IPS-20b (cell line): ENCODE results near the gene GMIP.
"Not testable (repeated sequence)": the region's sequence is repeated elsewhere in the genome, so short reads cannot be mapped to it uniquely, and the experiment has no call there.

Source experiments
- H3K27ac ChIP-seq: one replicate; pipeline ENCODE4 v1.5.1; 2013; ENCODE audit warnings: low read length
- H3K27me3 ChIP-seq: 2 replicates; pipeline ENCODE4 v1.6.1; 2013; ENCODE audit warnings: mild to moderate bottlenecking, low read length, inconsistent platforms; ENCODE audit not compliant: insufficient read depth
- H3K36me3 ChIP-seq: 2 replicates; pipeline ENCODE4 v1.6.1; 2013; ENCODE audit warnings: low read depth, mild to moderate bottlenecking, inconsistent platforms, low read length, moderate library complexity; ENCODE audit not compliant: insufficient read depth
- H3K4me1 ChIP-seq: 2 replicates; pipeline ENCODE4 v1.6.1; 2013; ENCODE audit warnings: mild to moderate bottlenecking, control low read depth, inconsistent platforms, low read length, moderate library complexity; ENCODE audit not compliant: insufficient read depth
- H3K4me3 ChIP-seq: 2 replicates; pipeline ENCODE4 v1.5.1; 2013; ENCODE audit warnings: mild to moderate bottlenecking, low read length, inconsistent platforms
- H3K9ac ChIP-seq: 2 replicates; pipeline ENCODE4 v1.6.1; 2013; ENCODE audit warnings: low read depth, mild to moderate bottlenecking, inconsistent platforms, low read length, moderate library complexity
- H3K9me3 ChIP-seq: 2 replicates; pipeline ENCODE4 v1.6.1; 2013; ENCODE audit warnings: mild to moderate bottlenecking, low read depth, low read length, inconsistent platforms; ENCODE audit not compliant: insufficient read depth

The GMIP gene

DNA sequence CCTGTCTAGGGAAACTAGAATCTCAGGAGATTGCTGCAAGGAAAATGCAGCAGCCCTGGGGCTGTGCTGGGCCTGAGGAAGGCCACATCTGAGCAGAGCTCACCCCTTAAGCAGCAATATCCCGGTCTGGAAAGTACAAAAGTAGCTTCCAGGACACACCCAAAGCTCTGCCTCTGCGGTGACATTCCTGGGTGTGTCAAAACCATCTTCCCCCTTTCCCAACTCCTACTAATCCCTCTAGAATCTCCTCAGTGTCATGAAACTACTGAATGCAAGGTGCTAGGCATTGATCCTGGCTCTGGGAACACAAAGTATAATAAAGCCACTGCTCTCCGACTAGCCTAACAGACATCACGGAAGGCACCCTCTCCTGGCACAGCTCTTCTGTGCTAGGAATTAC lies 30.0 kb downstream of the GMIP start:
- Histone ChIP-seq H3K9ac (no peak overlapping the region), H3K4me1 (no peaks in the 10 kb centered on the region), H3K27ac (no peak overlapping the region), H3K9me3 (no peaks in the 10 kb centered on the region), H3K4me3 (no peak overlapping the region), H3K27me3 (peaks cover 14% of the 10 kb centered on the region), H3K36me3 (no peaks in the 10 kb centered on the region)

DNA sequence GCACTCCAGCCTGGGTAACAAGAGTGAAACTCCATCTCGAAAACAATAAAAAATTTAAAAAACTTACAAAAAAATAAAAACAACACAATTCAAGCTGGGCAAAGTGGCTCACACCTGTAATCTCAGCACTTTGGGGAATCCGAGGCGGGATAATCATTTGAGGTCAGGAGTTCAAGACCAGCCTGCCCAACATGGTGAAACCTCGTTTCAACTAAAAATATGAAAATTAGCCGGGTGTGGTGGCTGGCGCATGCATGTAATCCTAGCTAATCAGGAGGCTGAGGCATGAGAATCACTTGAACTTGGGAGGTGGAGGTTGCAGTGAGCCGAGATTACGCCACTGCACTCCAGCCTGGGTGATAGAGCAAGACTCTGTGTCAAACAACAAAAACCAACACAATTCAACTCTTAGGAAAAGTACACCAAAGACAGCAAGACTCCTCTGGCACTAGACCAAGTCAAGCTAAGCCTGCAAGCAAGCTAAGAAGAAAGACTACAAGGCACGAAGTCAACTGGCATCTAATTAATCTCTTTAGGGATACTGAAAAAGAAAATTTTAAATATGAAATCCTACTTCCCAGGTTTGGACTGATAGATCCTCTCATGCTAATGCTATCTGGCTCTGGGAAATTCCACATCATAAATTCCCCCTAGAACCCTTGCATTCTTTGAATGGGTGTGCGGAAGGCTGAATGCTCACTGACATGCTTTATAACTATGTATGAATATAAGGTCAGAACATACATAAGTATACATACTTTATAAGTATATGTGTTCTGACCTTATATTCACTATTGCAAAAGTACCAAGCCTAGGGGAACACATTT lies 32.9 kb downstream of the GMIP start:
- H3K4me3 ChIP-seq = no peak overlapping the region
- H3K9me3 ChIP-seq = no peaks in the 10 kb centered on the region

DNA sequence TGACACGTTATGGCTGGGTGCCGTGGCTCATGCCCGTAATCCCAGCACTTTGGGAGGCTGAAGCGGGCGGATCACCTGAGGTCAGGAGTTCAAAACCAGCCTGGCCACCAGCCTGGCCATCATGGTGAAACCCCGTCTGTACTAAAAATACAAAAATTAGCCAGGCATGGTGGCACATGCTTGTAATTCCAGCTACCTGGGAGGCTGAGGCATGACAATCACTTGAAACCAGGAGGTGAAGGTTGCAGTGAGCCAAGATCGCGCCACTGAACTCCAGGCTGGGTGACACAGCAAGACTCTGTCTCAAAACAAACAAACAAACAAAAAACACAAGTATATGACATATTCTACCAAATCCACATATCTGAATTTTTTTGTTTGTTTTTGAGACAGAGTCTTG lies 36.8 kb downstream of the GMIP start:
- not testable (repeated sequence) for H3K4me1 ChIP-seq, H3K9ac ChIP-seq, H3K27me3 ChIP-seq, H3K36me3 ChIP-seq, H3K4me3 ChIP-seq, H3K27ac ChIP-seq, H3K9me3 ChIP-seq

More for the DNA sequence above, 32.9 kb downstream of the GMIP start:
- no peaks in the 10 kb centered on the region for H3K36me3 ChIP-seq
- H3K9ac ChIP-seq = no peak overlapping the region
- H3K4me1 ChIP-seq = no peaks in the 10 kb centered on the region
- H3K27me3 ChIP-seq = no peaks in the 10 kb centered on the region
- H3K27ac ChIP-seq = no peak overlapping the region

DNA sequence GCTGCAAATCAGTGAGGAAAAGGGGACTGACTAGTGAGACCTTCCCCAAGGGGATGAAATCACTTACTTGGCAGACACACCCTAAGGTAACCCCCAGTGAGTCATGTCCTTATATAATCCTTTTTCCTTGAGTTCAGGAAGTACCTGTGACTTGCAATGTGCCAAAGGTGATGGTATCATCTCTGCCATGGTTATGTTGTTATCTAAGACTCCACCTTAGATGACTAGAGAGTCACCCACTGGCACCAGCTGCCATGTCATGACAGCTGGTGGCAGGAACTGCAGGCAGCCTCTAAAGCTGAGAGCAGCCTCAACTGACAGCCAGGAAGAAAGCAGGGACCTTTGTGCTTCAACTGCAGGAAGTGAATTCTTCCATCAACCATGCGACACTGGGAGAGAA lies 37.4 kb downstream of the GMIP start:
- Histone ChIP-seq H3K9ac (no peak overlapping the region), H3K4me1 (peaks cover 8% of the 10 kb centered on the region), H3K4me3 (no peak overlapping the region)

DNA sequence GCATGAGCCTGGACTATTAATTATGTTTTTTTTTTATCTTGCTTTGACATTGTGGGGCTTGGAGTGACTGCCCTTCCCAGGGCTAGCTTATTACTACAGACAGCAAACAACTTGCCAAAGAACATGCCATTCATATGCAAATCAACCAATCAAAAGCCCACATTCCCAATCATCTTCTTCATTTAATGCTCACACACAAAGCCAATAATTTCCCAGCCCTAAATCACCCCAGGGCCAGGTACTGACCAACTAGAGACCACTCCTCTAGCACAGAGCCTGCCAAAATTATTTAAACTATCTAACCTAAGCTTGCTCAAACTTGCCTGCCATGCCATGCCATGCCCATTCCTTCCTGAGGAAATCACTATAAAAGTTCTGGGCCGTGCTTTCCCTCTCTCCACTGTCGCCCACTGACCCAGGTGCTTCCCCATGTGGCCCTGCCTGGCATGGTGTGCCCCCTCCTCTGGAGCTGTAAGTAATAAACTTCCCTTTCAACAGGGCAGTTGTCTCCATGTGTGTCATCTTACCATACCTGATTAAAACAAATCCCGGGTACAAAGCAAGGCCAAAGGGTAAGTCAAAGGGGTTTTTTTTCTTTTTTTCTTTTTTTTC lies 40.6 kb downstream of the GMIP start:
- Histone ChIP-seq H3K27me3 (no peaks in the 10 kb centered on the region), H3K4me1 (peaks cover 8% of the 10 kb centered on the region), H3K27ac (no peak overlapping the region), H3K9ac (no peak overlapping the region), H3K9me3 (no peaks in the 10 kb centered on the region), H3K4me3 (no peak overlapping the region), H3K36me3 (no peaks in the 10 kb centered on the region)

More for the DNA sequence above, 37.4 kb downstream of the GMIP start:
- Histone ChIP-seq H3K9me3 (no peaks in the 10 kb centered on the region), H3K36me3 (no peaks in the 10 kb centered on the region), H3K27ac (no peak overlapping the region), H3K27me3 (no peaks in the 10 kb centered on the region)

DNA sequence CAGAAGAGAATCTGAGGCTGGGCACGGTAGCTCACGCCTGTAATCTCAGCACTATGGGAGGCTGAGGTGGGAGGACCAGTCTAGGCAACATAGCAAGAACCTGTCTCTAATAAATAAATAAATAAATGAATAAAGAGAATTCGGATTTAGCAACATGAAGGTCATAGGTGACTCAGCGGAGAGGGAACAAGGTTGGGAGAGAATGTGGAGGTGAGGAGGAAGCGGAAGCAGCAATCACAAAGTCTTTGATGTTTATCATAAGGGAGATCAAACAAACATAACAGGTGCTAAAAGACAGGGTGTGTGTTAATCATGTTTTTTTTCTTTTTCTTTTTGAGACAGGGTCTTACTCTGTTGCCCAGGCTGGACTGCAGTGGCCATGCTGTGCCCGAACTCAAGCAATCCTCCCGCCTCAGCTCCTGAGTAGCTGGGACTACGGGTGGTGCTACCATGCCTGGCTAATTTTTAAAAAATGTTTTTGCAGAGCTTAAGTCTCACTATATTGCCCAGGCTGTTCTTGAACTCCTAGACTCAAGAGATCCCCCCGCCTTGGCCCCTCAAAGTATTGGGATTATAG lies 41.2 kb downstream of the GMIP start:
- H3K36me3 ChIP-seq = no peaks in the 10 kb centered on the region
- H3K4me1 ChIP-seq = peaks cover 8% of the 10 kb centered on the region
- no peaks in the 10 kb centered on the region for H3K9me3 ChIP-seq
- no peaks in the 10 kb centered on the region for H3K27me3 ChIP-seq
- H3K9ac ChIP-seq = no peak overlapping the region
- no peak overlapping the region for H3K27ac ChIP-seq
- H3K4me3 ChIP-seq = no peak overlapping the region

DNA sequence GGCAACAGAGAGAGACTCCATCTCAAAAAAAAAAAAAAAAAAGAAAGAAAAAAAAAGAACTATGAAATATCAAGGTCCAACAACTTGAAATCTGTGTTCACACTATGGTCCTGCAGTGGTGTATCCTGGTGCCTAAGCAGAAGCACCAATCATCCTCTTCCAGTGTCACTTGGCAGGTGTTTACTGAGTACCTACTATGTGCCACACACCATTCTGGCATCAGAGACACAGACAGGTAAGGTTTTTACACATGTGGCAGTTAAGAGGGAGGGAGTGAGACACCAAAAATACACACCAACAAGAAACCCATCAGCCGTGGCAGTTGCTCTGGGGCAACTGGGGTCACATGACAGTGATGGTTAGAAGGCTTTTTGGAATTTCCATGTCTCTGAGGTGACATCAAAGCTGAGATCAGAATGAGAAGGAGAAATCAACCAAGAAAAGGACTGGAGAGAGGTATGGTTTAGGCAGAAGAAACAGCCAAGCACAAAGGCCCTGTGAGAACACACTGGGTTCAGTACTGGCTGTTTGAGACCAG lies 42.6 kb downstream of the GMIP start:
- Histone ChIP-seq H3K9ac (no peak overlapping the region), H3K9me3 (no peaks in the 10 kb centered on the region), H3K27me3 (no peaks in the 10 kb centered on the region), H3K4me1 (peaks cover 8% of the 10 kb centered on the region), H3K27ac (no peak overlapping the region), H3K36me3 (no peaks in the 10 kb centered on the region), H3K4me3 (no peak overlapping the region)

DNA sequence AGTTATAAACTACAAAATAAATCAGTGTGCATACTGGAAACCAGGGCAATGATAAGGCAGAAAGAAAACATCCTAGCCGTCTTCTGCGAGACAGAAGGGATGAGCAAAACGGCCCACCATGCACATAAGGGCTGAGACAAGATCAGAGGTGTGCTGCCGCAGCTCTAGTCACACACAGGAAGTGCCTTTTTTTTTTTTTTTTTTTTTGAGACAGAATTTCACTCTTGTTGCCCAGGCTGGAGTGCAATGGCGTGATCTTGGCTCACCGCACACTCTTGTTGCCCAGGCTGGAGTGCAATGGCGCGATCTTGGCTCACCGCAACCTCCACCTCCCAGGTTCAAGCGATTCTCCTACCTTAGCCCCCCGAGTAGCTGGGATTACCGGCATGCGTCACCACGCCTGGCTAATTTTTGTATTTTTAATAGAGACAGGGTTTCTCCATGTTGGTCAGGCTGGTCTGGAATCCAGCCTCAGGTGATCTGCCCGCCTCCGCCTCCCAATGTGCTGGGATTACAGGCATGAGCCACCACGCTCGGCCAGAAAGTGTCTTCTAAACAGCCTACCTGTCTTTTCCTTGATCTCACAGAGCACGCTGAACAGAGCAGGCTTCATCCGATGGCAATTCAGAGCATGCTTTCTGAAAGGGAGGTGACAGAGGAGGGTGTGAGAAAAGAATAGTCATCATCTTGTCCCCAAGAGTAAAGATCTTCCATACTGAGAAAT lies 44.6 kb downstream of the GMIP start:
- H3K27ac ChIP-seq, H3K4me3 ChIP-seq, H3K4me1 ChIP-seq, H3K36me3 ChIP-seq, H3K27me3 ChIP-seq, H3K9me3 ChIP-seq, H3K9ac ChIP-seq: not testable (repeated sequence)

DNA sequence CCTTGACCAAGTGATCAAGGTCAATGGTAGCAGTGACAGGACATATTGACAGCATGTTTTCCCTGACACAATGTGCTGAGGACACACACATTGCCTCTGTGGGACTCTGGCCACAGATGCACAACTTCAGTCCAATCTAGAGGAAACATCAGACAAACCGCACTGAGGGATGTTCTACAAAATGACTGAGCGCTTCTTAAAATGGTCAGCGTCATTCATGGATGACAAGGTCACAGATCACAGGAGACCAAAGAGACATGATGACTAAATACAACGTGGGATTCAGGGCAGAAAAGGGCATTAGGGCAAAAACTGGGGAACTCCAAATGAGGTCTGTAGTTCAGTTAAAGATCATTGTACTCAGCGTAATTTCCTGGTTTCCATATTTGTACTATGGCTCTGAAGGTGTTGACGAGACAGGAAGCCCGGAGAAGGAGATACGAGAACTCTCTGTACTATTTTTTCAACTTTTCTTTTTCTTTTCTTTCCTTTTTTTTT lies 45.6 kb downstream of the GMIP start:
- Histone ChIP-seq H3K27ac (no peak overlapping the region), H3K36me3 (no peaks in the 10 kb centered on the region), H3K9ac (no peak overlapping the region), H3K4me1 (peaks cover 6% of the 10 kb centered on the region), H3K9me3 (no peaks in the 10 kb centered on the region), H3K27me3 (no peaks in the 10 kb centered on the region), H3K4me3 (no peak overlapping the region)

DNA sequence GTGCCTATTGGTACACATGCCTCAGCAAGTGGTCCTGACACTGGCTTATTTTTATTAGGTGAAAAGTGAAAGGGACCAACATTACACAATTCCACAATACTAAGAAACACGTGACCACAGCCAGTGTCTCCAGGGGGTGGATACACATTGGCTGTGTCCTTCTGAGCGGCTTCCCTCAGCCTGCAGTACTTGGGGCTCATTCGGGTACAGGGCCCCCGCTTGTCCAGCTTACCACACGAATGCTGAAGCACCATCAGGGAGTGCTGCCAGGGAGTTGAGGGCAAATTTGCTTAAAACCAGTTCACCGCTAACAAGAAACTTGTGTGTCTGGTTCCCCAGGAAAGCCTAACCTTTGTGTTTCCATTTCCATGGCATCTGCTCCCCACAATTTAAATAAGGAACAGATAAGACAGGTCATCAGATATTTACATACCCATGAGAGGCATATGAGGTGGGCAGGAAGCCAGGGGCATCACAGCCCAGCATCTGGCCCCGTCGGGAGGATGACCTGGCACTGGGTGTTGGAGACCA lies 48.2 kb downstream of the GMIP start:
- Histone ChIP-seq H3K4me1 (peaks cover 11% of the 10 kb centered on the region; the same call in 1 of the 2 replicates), H3K4me3 (no peak overlapping the region), H3K9ac (no peak overlapping the region), H3K27me3 (no peaks in the 10 kb centered on the region), H3K9me3 (no peaks in the 10 kb centered on the region), H3K27ac (no peak overlapping the region), H3K36me3 (no peaks in the 10 kb centered on the region)

DNA sequence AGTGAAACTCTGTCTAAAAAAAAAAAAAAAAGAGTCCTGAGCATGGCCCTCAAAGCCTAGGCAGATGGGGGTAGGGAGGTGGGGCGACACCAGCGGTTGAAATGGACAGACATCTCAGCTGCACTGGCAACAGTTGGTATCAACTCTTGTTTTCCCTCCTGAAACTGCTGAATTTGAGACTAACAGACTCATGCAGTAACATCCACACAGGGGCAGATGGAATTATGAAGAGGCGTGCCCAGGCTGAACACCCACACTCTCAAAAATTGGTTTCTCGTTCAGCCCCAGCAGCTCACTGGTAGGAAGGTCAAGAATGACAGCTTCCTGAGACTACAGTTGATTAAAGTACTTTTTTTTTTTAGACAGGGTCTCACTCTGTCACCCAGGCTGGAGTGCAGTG lies 49.1 kb downstream of the GMIP start:
- Histone ChIP-seq H3K36me3 (no peaks in the 10 kb centered on the region), H3K27me3 (no peaks in the 10 kb centered on the region), H3K9me3 (no peaks in the 10 kb centered on the region), H3K4me3 (no peak overlapping the region), H3K4me1 (peaks cover 11% of the 10 kb centered on the region; the same call in 1 of the 2 replicates), H3K27ac (no peak overlapping the region), H3K9ac (no peak overlapping the region)
